Panc1 (cell line): ENCODE measurements around the gene ADARB2.

Experiments used
- POLR2AphosphoS5 ChIP-seq: IDR thresholded peaks from 2 replicates; pipeline ENCODE4 v1.6.1; 2012; ENCODE audit warnings: mild to moderate bottlenecking, low read depth, low read length, moderate library complexity
- SIN3A ChIP-seq: IDR thresholded peaks from 2 replicates; pipeline ENCODE4 v1.6.1; 2012; ENCODE audit warnings: low read depth, mild to moderate bottlenecking, low read length, moderate library complexity, borderline replicate concordance; ENCODE audit not compliant: insufficient read depth
- TCF7L2 ChIP-seq: IDR thresholded peaks from 2 replicates; pipeline ENCODE4 v1.6.1; 2011; ENCODE audit warnings: mild to moderate bottlenecking, low read depth, low read length, inconsistent platforms
- TF ChIP-seq, protein P1 (sequence below): fragments of 450-650 bp; IDR thresholded peaks from 2 replicates; pipeline ENCODE4 v1.5.1; 2017; ENCODE audit warnings: mild to moderate bottlenecking
- TF ChIP-seq, protein P2 (sequence below), 2 experiments: IDR thresholded peaks; 2 replicates each; pipeline ENCODE4 v1.6.1; 2011 to 2012; ENCODE audit warnings: low read depth in 2 of 2, control low read depth in 1 of 2, low read length in 1 of 2, mild to moderate bottlenecking in 1 of 2, moderate library complexity in 1 of 2; ENCODE audit not compliant: insufficient read depth in 1 of 2

DNA sequence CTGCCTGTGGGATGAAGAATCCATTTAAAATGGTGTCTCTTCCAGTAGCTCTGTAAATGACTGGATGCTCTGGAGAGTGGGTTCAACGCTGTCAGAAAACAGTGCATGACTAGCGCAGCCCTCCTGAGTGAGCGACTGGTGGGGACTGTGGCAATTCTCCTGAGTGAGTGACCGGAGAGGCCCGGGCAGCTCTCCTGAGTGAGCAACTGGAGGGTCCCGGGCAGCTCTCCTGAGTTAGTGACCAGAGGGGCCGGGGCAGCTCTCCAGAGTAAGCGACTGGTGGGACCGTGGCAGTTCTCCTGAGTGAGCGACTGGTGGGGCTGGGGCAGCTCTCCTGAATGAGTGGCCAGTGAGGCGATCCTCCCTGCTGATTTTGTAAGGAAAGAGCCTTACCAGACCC is 595.6 kb downstream of the ADARB2 start:
- TF ChIP-seq, protein P1, sequence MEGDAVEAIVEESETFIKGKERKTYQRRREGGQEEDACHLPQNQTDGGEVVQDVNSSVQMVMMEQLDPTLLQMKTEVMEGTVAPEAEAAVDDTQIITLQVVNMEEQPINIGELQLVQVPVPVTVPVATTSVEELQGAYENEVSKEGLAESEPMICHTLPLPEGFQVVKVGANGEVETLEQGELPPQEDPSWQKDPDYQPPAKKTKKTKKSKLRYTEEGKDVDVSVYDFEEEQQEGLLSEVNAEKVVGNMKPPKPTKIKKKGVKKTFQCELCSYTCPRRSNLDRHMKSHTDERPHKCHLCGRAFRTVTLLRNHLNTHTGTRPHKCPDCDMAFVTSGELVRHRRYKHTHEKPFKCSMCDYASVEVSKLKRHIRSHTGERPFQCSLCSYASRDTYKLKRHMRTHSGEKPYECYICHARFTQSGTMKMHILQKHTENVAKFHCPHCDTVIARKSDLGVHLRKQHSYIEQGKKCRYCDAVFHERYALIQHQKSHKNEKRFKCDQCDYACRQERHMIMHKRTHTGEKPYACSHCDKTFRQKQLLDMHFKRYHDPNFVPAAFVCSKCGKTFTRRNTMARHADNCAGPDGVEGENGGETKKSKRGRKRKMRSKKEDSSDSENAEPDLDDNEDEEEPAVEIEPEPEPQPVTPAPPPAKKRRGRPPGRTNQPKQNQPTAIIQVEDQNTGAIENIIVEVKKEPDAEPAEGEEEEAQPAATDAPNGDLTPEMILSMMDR, result no peak
- TF ChIP-seq POLR2AphosphoS5 (no peak), TCF7L2 (no peak), SIN3A (no peak)
- TF ChIP-seq, protein P2, sequence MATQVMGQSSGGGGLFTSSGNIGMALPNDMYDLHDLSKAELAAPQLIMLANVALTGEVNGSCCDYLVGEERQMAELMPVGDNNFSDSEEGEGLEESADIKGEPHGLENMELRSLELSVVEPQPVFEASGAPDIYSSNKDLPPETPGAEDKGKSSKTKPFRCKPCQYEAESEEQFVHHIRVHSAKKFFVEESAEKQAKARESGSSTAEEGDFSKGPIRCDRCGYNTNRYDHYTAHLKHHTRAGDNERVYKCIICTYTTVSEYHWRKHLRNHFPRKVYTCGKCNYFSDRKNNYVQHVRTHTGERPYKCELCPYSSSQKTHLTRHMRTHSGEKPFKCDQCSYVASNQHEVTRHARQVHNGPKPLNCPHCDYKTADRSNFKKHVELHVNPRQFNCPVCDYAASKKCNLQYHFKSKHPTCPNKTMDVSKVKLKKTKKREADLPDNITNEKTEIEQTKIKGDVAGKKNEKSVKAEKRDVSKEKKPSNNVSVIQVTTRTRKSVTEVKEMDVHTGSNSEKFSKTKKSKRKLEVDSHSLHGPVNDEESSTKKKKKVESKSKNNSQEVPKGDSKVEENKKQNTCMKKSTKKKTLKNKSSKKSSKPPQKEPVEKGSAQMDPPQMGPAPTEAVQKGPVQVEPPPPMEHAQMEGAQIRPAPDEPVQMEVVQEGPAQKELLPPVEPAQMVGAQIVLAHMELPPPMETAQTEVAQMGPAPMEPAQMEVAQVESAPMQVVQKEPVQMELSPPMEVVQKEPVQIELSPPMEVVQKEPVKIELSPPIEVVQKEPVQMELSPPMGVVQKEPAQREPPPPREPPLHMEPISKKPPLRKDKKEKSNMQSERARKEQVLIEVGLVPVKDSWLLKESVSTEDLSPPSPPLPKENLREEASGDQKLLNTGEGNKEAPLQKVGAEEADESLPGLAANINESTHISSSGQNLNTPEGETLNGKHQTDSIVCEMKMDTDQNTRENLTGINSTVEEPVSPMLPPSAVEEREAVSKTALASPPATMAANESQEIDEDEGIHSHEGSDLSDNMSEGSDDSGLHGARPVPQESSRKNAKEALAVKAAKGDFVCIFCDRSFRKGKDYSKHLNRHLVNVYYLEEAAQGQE (IDR thresholded peaks at IDR 0.05; ENCODE audit: insufficient read depth in 1 of 2, low read depth in 2 of 2, low read length in 1 of 2), result no peak
